Spleen (tissue), 11 donors: ENCODE data around the gene TSNAXIP1. TPM values are rescaled to one million over a fixed set of nuclear protein-coding genes. Genes with fewer than 3 reads are reported as not detected.
A peak's percentile ranks its signal among the peaks of the same experiment; 100 is the strongest.

Experiments used
- DNase-seq: peaks from one replicate; pipeline ENCODE4 v3.0.0-alpha.2; 2020
- H3K27ac ChIP-seq, 8 donors: fragments of 200-600 bp; sonication (generic) in 7 of 8; 1 replicate in 4 of 8; 2 replicates in 4 of 8; pipeline versions ENCODE4 v1.5.0 to v1.8.0; 2016 to 2021; ENCODE audit warnings: inconsistent platforms in 4 of 8, mild to moderate bottlenecking in 4 of 8, moderate library complexity in 1 of 8
- H3K27me3 ChIP-seq, 7 donors: fragments of 200-600 bp; sonication (generic) in 6 of 7; replicated peaks in 1 of 7; 1 replicate in 4 of 7; 2 replicates in 3 of 7; pipeline versions ENCODE4 v1.5.0 to v1.8.0; 2016 to 2021; ENCODE audit warnings: inconsistent platforms in 3 of 7, mild to moderate bottlenecking in 1 of 7
- H3K36me3 ChIP-seq, 6 donors: fragments of 200-600 bp; sonication (generic) in 5 of 6; 1 replicate in 4 of 6; 2 replicates in 2 of 6; pipeline versions ENCODE4 v1.5.0 to v1.8.0; 2016 to 2021; ENCODE audit warnings: inconsistent platforms in 2 of 6
- H3K4me1 ChIP-seq, 6 donors: fragments of 200-600 bp; sonication (generic) in 5 of 6; 1 replicate in 3 of 6; 2 replicates in 3 of 6; pipeline versions ENCODE4 v1.5.0 to v1.8.0; 2016 to 2021; ENCODE audit warnings: inconsistent platforms in 3 of 6
- H3K4me3 ChIP-seq, 8 donors: fragments of 200-600 bp; sonication (generic) in 7 of 8; 1 replicate in 4 of 8; 2 replicates in 4 of 8; pipeline versions ENCODE4 v1.5.0 to v1.8.0; 2016 to 2021; ENCODE audit warnings: inconsistent platforms in 4 of 8, mild to moderate bottlenecking in 4 of 8, moderate library complexity in 2 of 8
- H3K9me3 ChIP-seq, 8 donors: fragments of 200-600 bp; sonication (generic) in 7 of 8; 1 replicate in 4 of 8; 2 replicates in 4 of 8; pipeline versions ENCODE4 v1.5.0 to v1.8.0; 2016 to 2021; ENCODE audit warnings: inconsistent platforms in 4 of 8
- POLR2A ChIP-seq, 3 donors: fragments of 450-650 bp; IDR thresholded peaks; one replicate each; pipeline ENCODE4 v1.5.1; 2017; ENCODE audit warnings: antibody characterized with exemption in 3 of 3, mild to moderate bottlenecking in 1 of 3
- POLR2AphosphoS5 ChIP-seq, 3 donors: sonication (generic); formaldehyde crosslinking; IDR thresholded peaks; one replicate each; pipeline ENCODE4 v1.5.1; 2017; ENCODE audit warnings: antibody characterized with exemption in 3 of 3
- WGBS, 5 donors: extraction: QIAGEN DNeasy Blood & Tissue Kit in 3 of 5; methylation state at CpG; one replicate each; pipeline versions ENCODE4 v1.1.5 to v1.1.7; 2013 to 2018; 5-methylcytosine and 5-hydroxymethylcytosine counted together
- intact Hi-C: fragments of 100-400 bp; cut with DNase I; formaldehyde crosslinking; loops from one replicate; pipeline ENCODE4 v1.15.0; 2023; ENCODE audit warnings: low total_unique reads
- polyA plus RNA-seq, 3 donors: library from polyadenylated mRNA; stranded (reverse); fragments of 200-250 nt; gene quantifications; one replicate each; pipeline ENCODE4 v1.2.1, GENCODE V29; 2013
- total RNA-seq, 7 donors: library from RNA; depleted of rRNA in 3 of 7; stranded (reverse); fragments of >200 nt in 3 of 7; fragmentation: NEBNext Ultra II Directional in 4 of 7; extraction: Animal tissue kit (Norgen Biotek cat#: 25700) in 4 of 7; gene quantifications; one replicate each; pipeline versions ENCODE4 v1.1.0 to v1.2.1, GENCODE V29; 2016 to 2021
- TF ChIP-seq, protein P1 (sequence below), 11 experiments: fragments of 200-600 bp in 7 of 11; fragments of 450-650 bp in 4 of 11; sonication (generic) in 4 of 11; IDR thresholded peaks in 8 of 11; conservative IDR thresholded peaks in 3 of 11; 1 replicate in 7 of 11; 2 replicates in 4 of 11; pipeline versions ENCODE4 v1.4.0 to v1.8.0; 2016 to 2021; ENCODE audit warnings: antibody characterized with exemption in 11 of 11, inconsistent platforms in 4 of 11, mild to moderate bottlenecking in 1 of 11
- donor health status: healthy with polysubstance abuse.
- donor health status: DM: no; HTN: no; CAD: no; lungs with moderate emphysema.
- donor health status: DM: no; HTN: no; CAD: no.
- donor health status: Bipolar disorder and iron deficiency.
- donor health status: healthy.
- donor health status: DM: no; HTN: no; CAD: no.
- donor health status: DM: yes; HTN: yes; CAD: no.

TSNAXIP1 gene
- total and polyA plus RNA-seq, 10 donors = 0.44 to 2.7 (median 0.86) TPM

DNA sequence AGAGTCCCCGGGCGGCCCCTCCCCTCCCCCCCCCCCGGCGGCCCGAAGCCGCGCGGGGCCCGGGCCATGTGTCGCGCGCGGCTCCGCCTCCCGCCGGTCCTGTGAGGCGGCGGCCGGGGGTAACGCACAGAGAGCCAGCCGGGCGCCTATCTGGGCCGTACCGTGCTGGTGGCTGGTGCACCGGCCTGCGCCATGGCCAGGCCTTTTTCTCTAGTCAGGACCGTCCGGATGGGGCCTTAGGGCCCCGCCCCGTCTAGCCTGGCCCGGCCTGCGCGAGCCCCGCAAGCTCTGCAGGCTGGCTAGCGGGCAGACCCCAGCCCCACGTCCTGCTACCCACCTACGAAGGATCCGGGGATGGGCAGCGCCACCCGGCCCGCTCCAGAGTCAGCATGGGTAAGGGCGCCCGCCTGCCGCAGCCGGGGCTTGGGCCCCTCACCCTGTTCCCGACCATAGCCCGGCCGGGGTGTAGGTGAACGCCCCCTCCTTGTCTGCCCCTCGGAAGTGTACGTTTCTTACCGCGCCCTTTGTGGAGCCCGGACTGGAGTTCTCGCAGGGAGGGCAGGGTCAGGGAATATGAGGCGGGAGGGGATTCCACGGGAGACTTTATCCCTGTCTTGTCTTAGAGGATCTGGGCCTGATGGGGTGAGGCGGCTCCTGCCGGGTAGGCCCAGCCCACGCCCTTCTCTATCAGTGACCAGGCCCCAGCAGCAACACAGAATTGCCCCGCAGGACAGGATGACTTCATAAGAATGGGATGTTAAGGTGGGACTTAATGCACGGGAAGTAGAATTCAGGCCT is 40.6 kb downstream of the TSNAXIP1 start, which contains the start of gene CENPT:
TSS of gene CENPT (minus strand) at position 630 of the 798 bp plus-strand sequence. CDS start 13,834 bp downstream, outside the sequence.
- Histone ChIP-seq H3K9me3 (no peaks in the 10 kb centered on the region), H3K27ac (peak within 1 kb of the TSS; percentile 75 to 100 (median 94)), H3K4me1 (peaks cover 40 to 91% (median 66%) of the 10 kb centered on the region in 6 donors), H3K27me3 (no peaks in the 10 kb centered on the region), H3K4me3 (peak within 1 kb of the TSS; percentile 61 to 100 (median 98)), H3K36me3 (peaks cover 0 to 15% (median 0%) of the 10 kb centered on the region in 6 donors)
- TF ChIP-seq, protein P1, sequence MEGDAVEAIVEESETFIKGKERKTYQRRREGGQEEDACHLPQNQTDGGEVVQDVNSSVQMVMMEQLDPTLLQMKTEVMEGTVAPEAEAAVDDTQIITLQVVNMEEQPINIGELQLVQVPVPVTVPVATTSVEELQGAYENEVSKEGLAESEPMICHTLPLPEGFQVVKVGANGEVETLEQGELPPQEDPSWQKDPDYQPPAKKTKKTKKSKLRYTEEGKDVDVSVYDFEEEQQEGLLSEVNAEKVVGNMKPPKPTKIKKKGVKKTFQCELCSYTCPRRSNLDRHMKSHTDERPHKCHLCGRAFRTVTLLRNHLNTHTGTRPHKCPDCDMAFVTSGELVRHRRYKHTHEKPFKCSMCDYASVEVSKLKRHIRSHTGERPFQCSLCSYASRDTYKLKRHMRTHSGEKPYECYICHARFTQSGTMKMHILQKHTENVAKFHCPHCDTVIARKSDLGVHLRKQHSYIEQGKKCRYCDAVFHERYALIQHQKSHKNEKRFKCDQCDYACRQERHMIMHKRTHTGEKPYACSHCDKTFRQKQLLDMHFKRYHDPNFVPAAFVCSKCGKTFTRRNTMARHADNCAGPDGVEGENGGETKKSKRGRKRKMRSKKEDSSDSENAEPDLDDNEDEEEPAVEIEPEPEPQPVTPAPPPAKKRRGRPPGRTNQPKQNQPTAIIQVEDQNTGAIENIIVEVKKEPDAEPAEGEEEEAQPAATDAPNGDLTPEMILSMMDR (IDR thresholded peaks at IDR 0.05 in 8 of 11, conservative IDR thresholded peaks at IDR 0.05 in 3 of 11) = peak in 1 of 11 experiments; percentile 19
- TF ChIP-seq POLR2AphosphoS5 (IDR thresholded peaks at IDR 0.05) = no peak
- no peak for DNase-seq
- WGBS, 5 donors = 0 to 2% (median 1%) methylated on average over 16 to 62 of the region's 62 CpGs
- intact Hi-C loops = loop anchor here (10.0 kb wide), 1 partner anchor 88 kb away; the partner anchor contains the start of genes CTRL and PSMB10

DNA sequence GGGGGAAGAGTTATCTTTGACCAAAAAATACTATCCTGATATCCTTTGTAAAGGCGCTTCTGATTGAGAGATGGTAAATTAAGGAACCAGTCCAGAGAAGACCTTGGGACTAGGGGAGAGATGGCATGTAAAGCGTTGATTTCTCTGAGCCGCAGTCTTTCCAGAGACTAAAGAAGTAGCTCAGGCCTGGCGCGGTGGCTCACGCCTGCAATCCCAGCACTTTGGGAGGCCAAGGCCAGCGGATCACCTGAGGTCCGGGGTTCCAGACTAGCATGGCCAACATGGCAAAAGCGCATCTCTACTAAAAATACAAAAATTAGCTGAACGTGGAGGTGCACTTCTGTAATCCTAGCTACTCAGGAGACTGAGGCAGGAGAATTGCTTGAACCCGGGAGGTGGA is 41.4 kb downstream of the TSNAXIP1 start:
- intact Hi-C loops = loop anchor here (10.0 kb wide), 1 partner anchor 87 kb away; the partner anchor contains the start of genes CTRL and PSMB10
- H3K4me1 ChIP-seq = peaks cover 40 to 90% (median 60%) of the 10 kb centered on the region in 6 donors
- WGBS, 5 donors = 76 to 90% (median 85%) methylated on average over 11 of the region's 11 CpGs
- peaks cover 0 to 15% (median 0%) of the 10 kb centered on the region in 6 donors for H3K36me3 ChIP-seq
- peak overlapping the region in 2 of 8 donors; percentile 95 to 100 for H3K27ac ChIP-seq
- peak overlapping the region; percentile 61 to 100 (median 98) for H3K4me3 ChIP-seq
- H3K27me3 ChIP-seq = no peaks in the 10 kb centered on the region
- no peaks in the 10 kb centered on the region for H3K9me3 ChIP-seq
- DNase-seq = no peak
- no peak for TF ChIP-seq POLR2AphosphoS5 (IDR thresholded peaks at IDR 0.05)
- no peak for TF ChIP-seq POLR2A (IDR thresholded peaks at IDR 0.05)
- TF ChIP-seq, protein P1 (IDR thresholded peaks at IDR 0.05 in 8 of 11, conservative IDR thresholded peaks at IDR 0.05 in 3 of 11) = no peak

DNA sequence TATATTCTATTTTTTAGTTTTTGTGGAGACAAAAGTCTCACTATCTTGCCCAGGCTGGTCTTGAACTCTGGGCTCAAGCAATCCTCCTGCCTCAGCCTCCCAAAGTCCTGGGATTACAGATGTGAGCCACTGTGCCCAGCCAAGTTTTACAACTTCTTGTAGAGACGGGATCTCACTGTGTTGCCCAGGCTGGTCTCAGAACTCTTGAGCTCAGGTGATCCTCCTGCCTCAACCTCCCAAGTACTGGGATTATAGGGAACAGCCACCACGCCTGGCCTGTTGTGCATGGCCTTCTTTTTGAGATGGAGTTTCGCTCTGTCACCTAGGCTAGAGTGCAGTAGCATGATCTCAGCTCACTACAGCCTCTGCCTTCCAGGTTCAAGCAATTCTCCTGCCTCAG is 47.0 kb downstream of the TSNAXIP1 start:
- Histone ChIP-seq H3K4me1 (peaks cover 0 to 83% (median 31%) of the 10 kb centered on the region in 6 donors), H3K36me3 (peaks cover 0 to 27% (median 0%) of the 10 kb centered on the region in 6 donors), H3K9me3 (no peaks in the 10 kb centered on the region), H3K27me3 (no peaks in the 10 kb centered on the region), H3K4me3 (no peak overlapping the region), H3K27ac (no peak overlapping the region)
- intact Hi-C loops = no loop called here
- TF ChIP-seq, protein P1 (IDR thresholded peaks at IDR 0.05 in 8 of 11, conservative IDR thresholded peaks at IDR 0.05 in 3 of 11) = no peak
- TF ChIP-seq POLR2AphosphoS5 (IDR thresholded peaks at IDR 0.05) (no peak), POLR2A (IDR thresholded peaks at IDR 0.05) (no peak)
- DNase-seq = no peak
- 94 to 100% (median 95%) methylated on average over 3 of the region's 3 CpGs for WGBS, 5 donors

DNA sequence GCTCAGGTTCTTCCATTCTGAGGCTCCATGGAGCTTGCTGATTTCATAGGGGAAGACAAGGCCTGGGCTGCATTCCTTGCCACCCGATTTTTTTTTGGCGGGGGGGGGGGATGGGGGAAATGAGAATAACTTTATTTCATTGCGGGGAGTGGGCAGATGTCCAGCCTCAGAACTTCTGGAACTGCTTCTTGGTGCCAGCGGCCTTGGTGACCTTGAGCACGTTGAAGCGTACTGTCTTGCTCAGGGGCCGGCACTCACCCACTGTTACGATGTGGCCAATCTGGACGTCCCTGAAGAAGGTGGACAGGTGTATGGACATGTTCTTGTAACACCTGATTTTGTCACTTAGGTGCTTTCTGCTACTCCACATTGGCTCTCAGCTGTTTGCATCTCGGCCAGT is 49.1 kb downstream of the TSNAXIP1 start:
- Histone ChIP-seq H3K27ac (no peak overlapping the region), H3K9me3 (no peaks in the 10 kb centered on the region), H3K27me3 (no peaks in the 10 kb centered on the region), H3K36me3 (peaks cover 0 to 20% (median 6%) of the 10 kb centered on the region in 6 donors), H3K4me1 (peaks cover 0 to 65% (median 20%) of the 10 kb centered on the region in 6 donors), H3K4me3 (no peak overlapping the region)
- TF ChIP-seq POLR2A (IDR thresholded peaks at IDR 0.05) = no peak
- TF ChIP-seq POLR2AphosphoS5 (IDR thresholded peaks at IDR 0.05) = no peak
- TF ChIP-seq, protein P1 (IDR thresholded peaks at IDR 0.05 in 8 of 11, conservative IDR thresholded peaks at IDR 0.05 in 3 of 11) = no peak
- WGBS, 5 donors = 76 to 84% (median 81%) methylated on average over 10 of the region's 10 CpGs
- intact Hi-C loops = no loop called here
- no peak for DNase-seq
